Measurements from ENCODE around the gene HORMAD2.
"Not testable (repeated sequence)": the region's sequence is repeated elsewhere in the genome, so short reads cannot be mapped to it uniquely, and the experiment has no call there.

HORMAD2 gene

GRCh38 chr22:30206944-30207343, 126.7 kb downstream of the HORMAD2 start:
- in situ Hi-C loops (cut with HindIII; ENCODE audit: low sequenced_read_pairs) = no loop called here

- in situ Hi-C loops (cut with HindIII; ENCODE audit: low sequenced_read_pairs) = no loop called here
Observed at GRCh38 chr22:30208631-30209603, 128.7 kb downstream of the HORMAD2 start.

GRCh38 chr22:30209642-30210041, 129.4 kb downstream of the HORMAD2 start:
- in situ Hi-C loops (cut with HindIII; ENCODE audit: low sequenced_read_pairs) = no loop called here

GRCh38 chr22:30210235-30210909, 130.1 kb downstream of the HORMAD2 start:
- in situ Hi-C loops (cut with HindIII; ENCODE audit: low sequenced_read_pairs) = no loop called here

GRCh38 chr22:30211124-30211820, 131.0 kb downstream of the HORMAD2 start:
- in situ Hi-C loops (cut with HindIII; ENCODE audit: low sequenced_read_pairs) = no loop called here

DNA sequence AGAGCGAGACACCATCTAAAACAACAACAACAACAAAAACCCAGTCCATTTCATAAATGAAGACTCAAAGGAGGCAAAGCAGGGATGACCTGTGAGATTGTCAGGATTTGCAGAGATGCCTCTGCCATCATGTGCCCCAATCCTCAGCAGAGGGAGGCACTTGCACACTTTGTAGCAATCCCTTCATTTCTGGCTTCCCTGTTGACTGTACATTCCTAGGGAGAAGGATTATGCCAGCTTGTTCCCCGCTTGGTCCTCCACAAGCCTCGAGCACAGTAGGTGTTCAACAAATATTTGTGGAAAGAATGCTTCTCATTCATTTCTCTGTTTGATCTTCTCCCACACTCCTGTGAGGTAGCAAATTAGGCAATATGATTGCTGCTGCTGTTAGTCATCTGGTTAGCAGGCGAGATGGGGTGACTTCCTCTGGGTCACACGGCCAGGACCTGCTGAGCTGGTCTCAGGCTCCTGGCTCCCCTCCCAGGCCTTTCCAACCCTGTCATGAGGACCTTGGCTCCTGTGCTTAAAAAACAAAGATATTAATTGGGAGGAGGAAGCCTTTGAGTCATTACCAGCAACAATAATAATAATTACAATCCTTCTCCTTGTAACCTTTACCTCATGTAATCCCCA, 132.2 kb downstream of the HORMAD2 start:
- in situ Hi-C loops (cut with HindIII; ENCODE audit: low sequenced_read_pairs) = no loop called here

DNA sequence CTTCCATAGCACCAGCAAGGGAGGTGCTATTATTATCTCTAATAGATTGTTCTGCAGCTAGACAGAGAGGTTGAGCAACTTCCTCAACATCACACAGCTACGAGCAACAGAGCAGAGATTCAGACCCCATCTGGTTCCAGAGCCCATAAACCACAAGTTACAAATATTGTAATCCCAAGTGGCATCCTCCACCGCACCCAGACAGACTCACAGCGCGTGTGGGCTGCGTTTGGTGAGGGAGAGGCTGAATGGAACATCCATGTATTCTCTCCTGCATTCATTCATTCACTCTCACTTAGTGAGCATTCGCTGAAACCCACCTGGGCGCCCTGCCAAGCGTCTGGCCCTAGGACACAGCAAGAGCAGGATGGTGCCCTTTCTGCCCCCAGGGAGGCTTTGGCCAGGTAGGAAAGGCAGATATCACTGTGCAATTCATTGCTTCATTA, 132.8 kb downstream of the HORMAD2 start:
- in situ Hi-C loops (cut with HindIII; ENCODE audit: low sequenced_read_pairs) = no loop called here

DNA sequence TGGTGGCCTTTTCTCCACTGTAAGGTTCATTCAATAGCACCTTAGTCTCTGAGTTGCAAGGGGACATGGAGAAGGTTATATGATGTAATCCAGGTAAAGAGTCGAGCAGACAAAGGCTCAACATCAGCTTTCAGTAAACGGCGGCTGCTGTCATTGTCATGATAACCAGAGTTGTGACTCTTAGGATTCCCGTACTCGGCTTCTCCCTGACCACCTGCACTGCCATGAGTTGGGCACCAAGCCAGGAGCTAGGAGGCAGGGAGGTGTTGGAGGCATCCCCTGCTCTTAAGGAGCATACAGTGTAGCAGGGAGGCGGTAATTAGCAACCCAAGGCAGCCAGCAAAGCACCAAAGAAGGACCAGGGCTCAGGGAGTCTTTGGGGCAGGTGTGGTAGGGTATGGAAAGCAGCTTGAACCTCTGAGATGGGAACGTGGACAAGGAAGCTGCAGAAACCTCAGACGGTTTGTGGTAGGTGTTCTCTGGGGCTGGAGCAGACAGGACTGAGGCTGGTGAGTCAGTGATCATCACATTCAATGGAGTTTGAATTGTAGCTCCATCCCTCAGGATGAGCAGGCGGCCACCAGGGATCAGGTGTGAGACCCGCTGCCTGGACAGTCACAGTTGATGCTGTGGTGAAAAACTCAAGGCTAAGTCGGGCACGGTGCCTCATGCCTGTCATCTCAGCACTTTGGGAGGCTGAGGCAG, 134.6 kb downstream of the HORMAD2 start:
- in situ Hi-C loops (cut with HindIII; ENCODE audit: low sequenced_read_pairs) = no loop called here

GRCh38 chr22:30216272-30216671, 136.0 kb downstream of the HORMAD2 start:
- in situ Hi-C loops (cut with HindIII; ENCODE audit: low sequenced_read_pairs) = not testable (repeated sequence)

GRCh38 chr22:30216710-30217109, 136.4 kb downstream of the HORMAD2 start:
- in situ Hi-C loops (cut with HindIII; ENCODE audit: low sequenced_read_pairs) = no loop called here

- in situ Hi-C loops (cut with HindIII; ENCODE audit: low sequenced_read_pairs) = no loop called here
Observed at GRCh38 chr22:30217698-30218560, 137.7 kb downstream of the HORMAD2 start.

GRCh38 chr22:30219049-30219654, 138.9 kb downstream of the HORMAD2 start:
- in situ Hi-C loops (cut with HindIII; ENCODE audit: low sequenced_read_pairs) = no loop called here

DNA sequence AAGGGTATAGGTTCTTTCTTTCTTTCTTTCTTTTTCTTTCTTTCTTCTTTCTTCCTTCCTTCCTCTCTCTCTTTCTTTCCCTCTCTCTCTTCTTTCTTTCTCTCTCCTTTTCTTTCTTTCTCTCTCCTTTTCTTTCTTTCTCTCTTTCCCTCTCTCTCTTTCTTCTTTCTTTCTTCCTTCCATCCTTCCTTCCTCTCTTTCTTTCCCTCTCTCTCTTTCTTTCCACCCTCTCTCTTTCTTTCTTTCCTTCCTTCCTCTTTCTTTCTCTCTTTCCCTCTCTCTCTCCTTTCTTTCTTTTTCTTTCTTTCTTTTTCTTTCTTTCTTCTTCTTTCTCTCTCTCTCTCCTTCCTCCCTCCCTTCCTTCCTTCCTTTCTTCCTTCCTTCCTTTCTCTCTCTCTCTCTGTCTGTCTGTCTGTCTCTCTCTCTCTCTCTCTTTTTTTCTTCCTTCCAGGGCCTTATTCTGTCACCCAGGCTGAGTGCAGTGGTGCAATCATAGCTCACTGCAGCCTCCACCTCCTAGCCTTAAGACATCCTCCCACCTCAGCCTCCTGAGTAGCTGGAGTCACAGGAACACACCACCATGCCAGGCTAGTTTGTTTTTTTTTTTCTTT, 139.5 kb downstream of the HORMAD2 start:
- in situ Hi-C loops (cut with HindIII; ENCODE audit: low sequenced_read_pairs) = no loop called here

DNA sequence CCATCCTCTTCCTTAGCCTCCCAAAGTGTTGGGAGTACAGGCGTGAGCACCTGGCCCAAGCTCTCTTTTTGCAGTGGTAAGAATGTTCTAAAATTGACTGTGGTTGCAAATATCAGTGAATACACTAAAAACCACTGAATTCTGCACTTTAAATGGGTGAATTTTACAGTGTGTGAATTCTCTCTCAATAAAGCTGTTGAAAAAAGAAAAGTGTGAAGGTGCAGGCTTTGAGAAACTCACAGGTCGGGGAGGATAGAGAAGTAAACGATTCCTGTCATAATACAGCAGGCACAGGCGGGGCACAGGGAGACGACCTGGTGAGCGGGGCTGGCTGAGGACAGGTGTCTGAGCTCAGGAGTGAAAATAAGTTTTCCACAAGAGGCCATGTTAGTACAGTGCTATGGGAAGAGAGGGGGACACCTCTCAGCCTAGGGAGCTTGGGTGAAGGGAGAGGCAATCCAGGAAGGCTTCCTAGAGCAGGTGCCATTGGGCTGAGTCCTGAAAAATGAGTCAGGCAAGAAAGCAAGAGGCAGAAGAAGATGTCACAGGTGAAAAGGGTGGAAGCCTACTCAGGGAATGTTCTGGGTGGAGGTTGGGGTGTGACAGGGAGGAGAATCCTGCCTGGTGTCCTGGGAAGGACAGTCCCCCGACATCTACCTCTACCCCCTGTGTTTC, 140.2 kb downstream of the HORMAD2 start:
- in situ Hi-C loops (cut with HindIII; ENCODE audit: low sequenced_read_pairs) = no loop called here

DNA sequence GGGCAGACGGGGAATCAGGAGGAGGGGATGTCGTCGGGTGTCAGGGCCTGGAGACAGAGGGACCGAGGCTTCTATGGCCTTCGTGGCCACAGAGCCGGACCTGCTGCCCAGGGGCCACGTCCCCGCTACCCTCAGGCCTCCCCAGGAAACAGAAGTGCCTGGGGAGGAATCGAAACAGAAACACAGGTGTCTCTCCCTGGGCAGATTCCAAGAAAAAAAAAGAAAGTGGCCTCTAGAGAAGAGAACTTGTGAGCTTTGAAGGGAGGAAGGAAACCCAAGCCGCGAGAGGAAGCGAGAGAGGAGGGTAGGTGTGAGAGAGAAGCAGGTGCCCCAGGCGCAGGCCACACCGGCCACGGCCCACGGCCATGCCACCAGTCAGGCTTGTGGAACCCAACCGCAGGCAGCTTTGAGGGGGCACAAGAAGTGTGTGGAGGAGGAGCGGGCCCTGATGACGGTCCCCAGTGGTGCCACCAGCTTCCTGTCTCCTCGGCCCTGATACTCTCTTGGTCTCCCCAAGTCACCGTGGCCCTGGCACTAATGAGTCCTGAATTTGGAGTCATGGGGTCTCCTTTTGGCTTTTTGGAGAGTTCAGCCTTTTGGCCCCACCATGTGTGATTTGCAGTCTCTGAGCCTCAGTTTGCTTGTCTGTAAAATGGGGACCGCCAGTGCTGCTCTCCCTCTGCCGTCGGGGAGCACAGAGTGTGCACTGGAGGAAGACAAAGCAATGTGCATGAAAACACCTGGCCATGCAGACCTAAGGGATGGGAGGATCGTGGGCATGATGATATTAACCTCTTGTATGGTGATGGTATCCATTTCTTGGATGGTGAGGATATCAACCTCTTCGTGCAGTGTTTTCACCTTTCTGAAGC, 141.1 kb downstream of the HORMAD2 start:
- in situ Hi-C loops (cut with HindIII; ENCODE audit: low sequenced_read_pairs) = no loop called here

DNA sequence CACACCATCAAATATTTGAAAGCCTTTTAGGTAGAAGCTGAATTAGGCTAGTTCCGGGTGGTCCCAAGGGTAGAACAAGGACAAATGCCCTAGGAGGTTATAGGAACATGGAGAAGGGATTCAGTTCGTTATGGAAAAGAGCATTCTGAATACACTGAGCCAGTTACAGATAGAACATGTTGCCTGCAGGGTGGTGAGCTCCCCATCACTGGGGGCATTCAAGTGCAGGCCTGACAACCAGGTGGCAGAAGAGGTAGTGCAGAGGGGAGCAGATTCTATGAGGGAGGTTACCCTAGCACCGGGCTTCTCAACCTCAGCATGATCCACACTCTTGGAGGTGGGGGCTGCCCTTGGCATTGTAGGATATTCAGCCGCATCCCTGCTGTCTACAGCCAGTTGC, 142.1 kb downstream of the HORMAD2 start:
- in situ Hi-C loops (cut with HindIII; ENCODE audit: low sequenced_read_pairs) = no loop called here

DNA sequence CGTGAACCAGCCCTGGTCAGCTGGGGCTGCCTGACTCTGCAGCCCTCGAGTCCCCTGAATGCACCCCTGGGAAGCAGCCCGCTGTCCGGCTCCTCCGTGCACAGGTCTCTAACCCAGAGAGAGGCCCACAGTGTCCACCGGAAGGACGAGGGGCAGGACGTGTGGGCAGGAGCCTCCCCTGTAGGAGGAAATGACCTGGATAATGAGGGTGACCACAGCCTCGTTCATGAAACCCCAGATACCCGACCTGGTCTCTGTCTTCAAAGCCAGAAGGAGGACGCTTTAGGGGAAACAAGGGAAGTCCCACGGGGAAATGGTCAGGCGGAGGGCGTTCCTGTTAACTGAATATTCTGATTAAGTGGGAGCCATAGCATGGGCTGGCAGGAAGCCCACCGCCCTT, 143.0 kb downstream of the HORMAD2 start:
- in situ Hi-C loops (cut with HindIII; ENCODE audit: low sequenced_read_pairs) = no loop called here

All from DLD1 (cell line).